ENCODE data around the gene DUSP5. TPM values are rescaled to one million over a fixed set of nuclear protein-coding genes. Genes with fewer than 3 reads are reported as not detected.
"Not testable (repeated sequence)": the region's sequence is repeated elsewhere in the genome, so short reads cannot be mapped to it uniquely, and the experiment has no call there.

The DUSP5 gene
- total and polyA plus RNA-seq, 8 donors: 0.58 to 23.2 (median 10.6) TPM

- no peak for TF ChIP-seq CTCF (IDR thresholded peaks at IDR 0.05)
- no peak for TF ChIP-seq POLR2A (IDR thresholded peaks at IDR 0.05)
- TF ChIP-seq POLR2AphosphoS5 (IDR thresholded peaks at IDR 0.05): no peak
- no peak for TF ChIP-seq EP300 (IDR thresholded peaks at IDR 0.05)
- DNase-seq: no peak
- H3K4me3 ChIP-seq: no peak overlapping the region
- 84 to 89% (median 87%) methylated on average over 18 to 19 of the region's 19 CpGs for WGBS, 5 donors
- H3K9me3 ChIP-seq: no peaks in the 10 kb centered on the region
- H3K27me3 ChIP-seq: no peaks in the 10 kb centered on the region
- peaks cover 0 to 24% (median 12%) of the 10 kb centered on the region in 4 donors for H3K4me1 ChIP-seq
- intact Hi-C loops (cut with DNase I; ENCODE audit: low total_unique reads): no loop called here
- no peak overlapping the region for H3K27ac ChIP-seq
- no peaks in the 10 kb centered on the region for H3K36me3 ChIP-seq
These were observed 35.3 kb upstream of the DUSP5 start for GRCh38 chr10:110462166-110463095.

DNA sequence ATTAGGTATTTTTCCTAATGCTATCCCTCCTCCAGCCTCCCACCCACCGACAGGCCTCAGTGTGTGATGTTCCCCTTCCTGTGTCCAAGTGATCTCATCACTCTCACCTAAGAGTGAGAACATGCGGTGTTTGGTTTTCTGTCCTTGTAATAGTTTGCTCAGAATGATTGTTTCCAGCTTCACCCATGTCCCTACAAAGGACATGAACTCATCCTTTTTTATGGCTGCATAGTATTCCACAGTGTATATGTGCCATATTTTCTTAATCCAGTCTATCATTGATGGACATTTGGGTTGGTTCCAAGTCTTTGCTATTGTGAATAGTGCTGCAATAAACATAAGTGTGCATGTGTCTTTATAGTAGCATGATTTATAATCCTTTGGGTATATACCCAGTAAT lies 29.4 kb upstream of the DUSP5 start:
- H3K36me3 ChIP-seq; H3K27ac ChIP-seq; H3K4me1 ChIP-seq; DNase-seq; H3K27me3 ChIP-seq; intact Hi-C loops (cut with DNase I; ENCODE audit: low total_unique reads); H3K9me3 ChIP-seq; H3K4me3 ChIP-seq: not testable (repeated sequence)
- 92 to 98% (median 95%) methylated on average over 2 of the region's 2 CpGs for WGBS, 5 donors

GRCh38 chr10:110470541-110470940 lies 27.2 kb upstream of the DUSP5 start:
- H3K4me3 ChIP-seq; H3K4me1 ChIP-seq; H3K9me3 ChIP-seq; H3K27me3 ChIP-seq; H3K27ac ChIP-seq; H3K36me3 ChIP-seq; DNase-seq; intact Hi-C loops (cut with DNase I; ENCODE audit: low total_unique reads): not testable (repeated sequence)
- WGBS, 5 donors: 53 to 78% (median 71%) methylated on average over 3 to 10 of the region's 10 CpGs

GRCh38 chr10:110471566-110472139 lies 26.1 kb upstream of the DUSP5 start:
- TF ChIP-seq EP300 (IDR thresholded peaks at IDR 0.05) (no peak), CTCF (IDR thresholded peaks at IDR 0.05) (no peak), POLR2A (IDR thresholded peaks at IDR 0.05) (no peak), POLR2AphosphoS5 (IDR thresholded peaks at IDR 0.05) (no peak)
- DNase-seq: no peak
- Histone ChIP-seq H3K4me3 (no peak overlapping the region), H3K36me3 (no peaks in the 10 kb centered on the region), H3K27ac (no peak overlapping the region), H3K4me1 (no peaks in the 10 kb centered on the region), H3K27me3 (no peaks in the 10 kb centered on the region), H3K9me3 (peaks cover 0 to 4% (median 0%) of the 10 kb centered on the region in 4 donors)
- 89 to 94% (median 92%) methylated on average over 5 of the region's 5 CpGs for WGBS, 5 donors
- intact Hi-C loops (cut with DNase I; ENCODE audit: low total_unique reads): no loop called here

- Histone ChIP-seq H3K27me3 (no peaks in the 10 kb centered on the region), H3K9me3 (peaks cover 0 to 4% (median 0%) of the 10 kb centered on the region in 4 donors), H3K4me3 (no peak overlapping the region), H3K27ac (no peak overlapping the region), H3K36me3 (no peaks in the 10 kb centered on the region), H3K4me1 (no peaks in the 10 kb centered on the region)
- WGBS, 5 donors: 81 to 87% (median 85%) methylated on average over 3 of the region's 3 CpGs
- intact Hi-C loops (cut with DNase I; ENCODE audit: low total_unique reads): no loop called here
- no peak for DNase-seq
- TF ChIP-seq EP300 (IDR thresholded peaks at IDR 0.05): no peak
- no peak for TF ChIP-seq POLR2AphosphoS5 (IDR thresholded peaks at IDR 0.05)
- TF ChIP-seq CTCF (IDR thresholded peaks at IDR 0.05): no peak
- TF ChIP-seq POLR2A (IDR thresholded peaks at IDR 0.05): no peak
These were observed 23.7 kb upstream of the DUSP5 start for GRCh38 chr10:110474017-110474416.

Data from stomach (tissue), 9 donors.